H1 (cell line): Measurements from ENCODE around the gene ORC6. TPM values are rescaled to one million over a fixed set of nuclear protein-coding genes. Genes with fewer than 3 reads are reported as not detected.

Source experiments
- CTCF ChIA-PET: fragments of 300-600 bp; sonication (Branson Sonifier 250); formaldehyde crosslinking; loops from one replicate; lab custom pipeline; 2021; ENCODE audit not compliant: partially characterized antibody; lab: Charles Lee
- POLR2A ChIA-PET: fragments of 300-600 bp; sonication (Branson Sonifier 250); formaldehyde crosslinking; loops from one replicate; lab custom pipeline; 2021; ENCODE audit warnings: inconsistent platforms; ENCODE audit not compliant: partially characterized antibody; lab: Charles Lee
- DNase-seq, 2 experiments: peaks; one replicate each; pipeline versions ENCODE4 v3.0.0 to v3.0.0-alpha.2; 2010 to 2022; ENCODE audit warnings: low spot score in 2 of 2, low read depth in 1 of 2, mixed read lengths in 1 of 2
- FAIRE-seq: peaks from 2 replicates; lab custom pipeline; 2011; peaks lifted over from hg19 to GRCh38; lab: Jason Lieb, UNC
- H2AFZ ChIP-seq: 2 replicates; pipeline ENCODE4 v1.8.1; 2012; ENCODE audit warnings: low read length, inconsistent platforms
- H2AK5ac ChIP-seq: 2 replicates; pipeline ENCODE4 v1.6.1; 2013; ENCODE audit warnings: low read depth, low read length
- H2BK120ac ChIP-seq: replicated peaks from 2 replicates; pipeline ENCODE3; 2013; ENCODE audit warnings: low read depth, low read length, inconsistent platforms
- H2BK12ac ChIP-seq: 2 replicates; pipeline ENCODE4 v1.6.1; 2013; ENCODE audit warnings: low read depth, low read length
- H2BK15ac ChIP-seq: 2 replicates; pipeline ENCODE4 v1.6.1; 2013; ENCODE audit warnings: low read length
- H2BK20ac ChIP-seq: 2 replicates; pipeline ENCODE4 v1.6.1; 2013; ENCODE audit warnings: low read length
- H2BK5ac ChIP-seq: 2 replicates; pipeline ENCODE4 v1.6.1; 2013; ENCODE audit warnings: low read depth, low read length
- H3K14ac ChIP-seq: 2 replicates; pipeline ENCODE4 v1.6.1; 2013; ENCODE audit warnings: inconsistent platforms; ENCODE audit not compliant: insufficient read length
- H3K18ac ChIP-seq: 2 replicates; pipeline ENCODE4 v1.6.1; 2013; ENCODE audit warnings: low read length; ENCODE audit errors: extremely low read depth
- H3K23ac ChIP-seq: 2 replicates; pipeline ENCODE4 v1.6.1; 2013; ENCODE audit warnings: inconsistent platforms; ENCODE audit not compliant: insufficient read length
- H3K23me2 ChIP-seq: 2 replicates; pipeline ENCODE4 v1.6.1; 2013; ENCODE audit warnings: low read depth, low read length
- H3K27ac ChIP-seq: 2 replicates; pipeline ENCODE4 v1.6.1; 2011; ENCODE audit warnings: low read depth, low read length, inconsistent platforms
- H3K27me3 ChIP-seq, 4 experiments: replicated peaks in 1 of 4; 1 replicate in 1 of 4; 2 replicates in 3 of 4; pipeline versions ENCODE4 v1.6.1 to v1.8.1; 2011 to 2013; ENCODE audit warnings: low read length in 3 of 4, mild to moderate bottlenecking in 3 of 4, inconsistent platforms in 2 of 4, mixed read lengths in 2 of 4, moderate library complexity in 1 of 4; ENCODE audit not compliant: control insufficient read depth in 3 of 4, insufficient read depth in 3 of 4; ENCODE audit errors: extremely low read depth in 1 of 4
- H3K36me3 ChIP-seq, 4 experiments: 2 replicates each; pipeline versions ENCODE4 v1.6.1 to v1.8.1; 2011 to 2013; ENCODE audit warnings: mild to moderate bottlenecking in 4 of 4, low read length in 3 of 4, moderate library complexity in 2 of 4, control low read depth in 1 of 4, inconsistent platforms in 1 of 4; ENCODE audit not compliant: insufficient read depth in 4 of 4, control insufficient read depth in 2 of 4
- H3K4ac ChIP-seq: replicated peaks from 2 replicates; pipeline ENCODE3; 2013; ENCODE audit warnings: low read length, low read depth, mixed read lengths, inconsistent platforms; ENCODE audit not compliant: insufficient read length
- H3K4me1 ChIP-seq, 4 experiments: replicated peaks in 1 of 4; 1 replicate in 1 of 4; 2 replicates in 3 of 4; pipeline versions ENCODE4 v1.6.1 to v1.8.1; 2011 to 2013; ENCODE audit warnings: low read length in 3 of 4, inconsistent platforms in 2 of 4, mixed read lengths in 1 of 4; ENCODE audit not compliant: insufficient read depth in 4 of 4, control insufficient read depth in 3 of 4
- H3K4me2 ChIP-seq, 2 experiments: 2 replicates each; pipeline versions ENCODE4 v1.6.1 to v1.8.1; 2011 to 2013; ENCODE audit warnings: low read depth in 2 of 2, low read length in 2 of 2, control low read depth in 1 of 2, inconsistent platforms in 1 of 2, mild to moderate bottlenecking in 1 of 2; ENCODE audit not compliant: insufficient read depth in 1 of 2
- H3K4me3 ChIP-seq, 4 experiments: fragments of 200-600, 300-600 bp in 1 of 4; sonication (generic), shearing (Covaris generic), sonication (Bioruptor Twin) in 1 of 4; 2 replicates each; pipeline versions ENCODE4 v1.5.1 to v1.8.1; 2011 to 2016; ENCODE audit warnings: low read length in 4 of 4, low read depth in 3 of 4, control low read depth in 2 of 4, inconsistent platforms in 2 of 4, mild to moderate bottlenecking in 2 of 4, mixed read lengths in 1 of 4, moderate library complexity in 1 of 4; ENCODE audit not compliant: insufficient read depth in 2 of 4; ENCODE audit errors: extremely low read depth in 1 of 4
- H3K56ac ChIP-seq: replicated peaks from 2 replicates; pipeline ENCODE3; 2013; ENCODE audit warnings: low read depth, mild to moderate bottlenecking, mixed read lengths, low read length, inconsistent platforms; ENCODE audit not compliant: insufficient read length
- H3K79me1 ChIP-seq: 2 replicates; pipeline ENCODE4 v1.6.1; 2013; ENCODE audit warnings: low read depth, low read length, control low read depth
- H3K79me2 ChIP-seq, 2 experiments: 2 replicates each; pipeline versions ENCODE4 v1.6.1 to v1.8.1; 2012 to 2013; ENCODE audit warnings: low read length in 2 of 2, mild to moderate bottlenecking in 2 of 2, inconsistent platforms in 1 of 2; ENCODE audit not compliant: insufficient read depth in 2 of 2, control insufficient read depth in 1 of 2
- H3K9ac ChIP-seq, 4 experiments: replicated peaks in 1 of 4; 1 replicate in 1 of 4; 2 replicates in 3 of 4; pipeline versions ENCODE4 v1.6.1 to v1.8.1; 2011 to 2013; ENCODE audit warnings: low read depth in 3 of 4, low read length in 3 of 4, control low read depth in 2 of 4, mild to moderate bottlenecking in 2 of 4, moderate library complexity in 2 of 4, inconsistent platforms in 1 of 4; ENCODE audit errors: extremely low read depth in 1 of 4
- H3K9me3 ChIP-seq, 2 experiments: 2 replicates each; pipeline versions ENCODE4 v1.6.1 to v1.8.1; 2012 to 2013; ENCODE audit warnings: mild to moderate bottlenecking in 2 of 2, moderate library complexity in 2 of 2, control low read depth in 1 of 2, inconsistent platforms in 1 of 2, low read depth in 1 of 2, low read length in 1 of 2, mixed read lengths in 1 of 2; ENCODE audit not compliant: insufficient read depth in 2 of 2
- H4K20me1 ChIP-seq, 2 experiments: replicated peaks in 1 of 2; 2 replicates each; pipeline versions ENCODE3 to v1.8.1; 2011 to 2013; ENCODE audit warnings: inconsistent platforms in 2 of 2, low read length in 2 of 2, mild to moderate bottlenecking in 1 of 2; ENCODE audit not compliant: insufficient read depth in 2 of 2, control insufficient read depth in 1 of 2
- H4K5ac ChIP-seq: 2 replicates; pipeline ENCODE4 v1.6.1; 2013; ENCODE audit warnings: low read length, low read depth, mixed read lengths, inconsistent platforms; ENCODE audit not compliant: insufficient read length
- H4K8ac ChIP-seq: 2 replicates; pipeline ENCODE4 v1.8.0; 2013; ENCODE audit warnings: mild to moderate bottlenecking, moderate library complexity, low read length, inconsistent platforms; ENCODE audit not compliant: insufficient read depth; ENCODE audit errors: extremely low read depth
- H4K91ac ChIP-seq: replicated peaks from 2 replicates; pipeline ENCODE3; 2013; ENCODE audit warnings: low read length, mixed read lengths, inconsistent platforms; ENCODE audit not compliant: insufficient read length
- BRCA1 ChIP-seq: IDR thresholded peaks from 2 replicates; pipeline ENCODE4 v1.6.1; 2012; ENCODE audit warnings: low read depth, low read length, improper control_type of control experiment
- CHD2 ChIP-seq: IDR thresholded peaks from 2 replicates; pipeline ENCODE4 v1.6.1; 2012; ENCODE audit warnings: low read length, improper control_type of control experiment
- GABPA ChIP-seq: IDR thresholded peaks from 2 replicates; pipeline ENCODE4 v1.6.1; 2011; ENCODE audit warnings: mild to moderate bottlenecking, low read length, moderate library complexity, borderline replicate concordance; ENCODE audit not compliant: insufficient read depth
- HDAC6 ChIP-seq: IDR thresholded peaks from one replicate; pipeline ENCODE4 v1.7.1; 2012; ENCODE audit warnings: low read depth, mild to moderate bottlenecking, inconsistent platforms, low read length, moderate library complexity
- POLR2A ChIP-seq, 2 experiments: IDR thresholded peaks; 1 replicate in 1 of 2; 2 replicates in 1 of 2; pipeline ENCODE4 v1.6.1; 2011; ENCODE audit warnings: low read depth in 2 of 2, low read length in 2 of 2, mild to moderate bottlenecking in 2 of 2; ENCODE audit errors: control extremely low read depth in 1 of 2
- POU5F1 ChIP-seq: IDR thresholded peaks from 2 replicates; pipeline ENCODE4 v1.6.1; 2011; ENCODE audit warnings: low read depth, mild to moderate bottlenecking, low read length, moderate library complexity
- RFX5 ChIP-seq: IDR thresholded peaks from 2 replicates; pipeline ENCODE4 v1.6.1; 2011; ENCODE audit warnings: low read depth, low read length, improper control_type of control experiment, borderline replicate concordance
- SIN3A ChIP-seq, 2 experiments: IDR thresholded peaks in 1 of 2; conservative IDR thresholded peaks in 1 of 2; 2 replicates each; pipeline ENCODE4 v1.6.1; 2011 to 2012; ENCODE audit warnings: low read length in 2 of 2, improper control_type of control experiment in 1 of 2, low read depth in 1 of 2, mild to moderate bottlenecking in 1 of 2
- SP1 ChIP-seq: IDR thresholded peaks from 2 replicates; pipeline ENCODE4 v1.6.1; 2011; ENCODE audit warnings: low read depth, low read length
- TBP ChIP-seq: IDR thresholded peaks from 2 replicates; pipeline ENCODE4 v1.6.1; 2011; ENCODE audit warnings: low read depth, low read length, improper control_type of control experiment
- USF2 ChIP-seq: IDR thresholded peaks from 2 replicates; pipeline ENCODE4 v1.6.1; 2011; ENCODE audit warnings: low read length, improper control_type of control experiment
- WGBS, 2 experiments: shearing (Covaris generic) in 1 of 2; methylation state at CpG; one replicate each; pipeline versions ENCODE4 v1.1.6 to v1.1.7; 2013 to 2015; ENCODE audit warnings: low lambda C conversion rate in 2 of 2, mixed read lengths in 2 of 2, inconsistent platforms in 1 of 2, low coverage in 1 of 2, missing lambda C conversion rate in 1 of 2; ENCODE audit not compliant: insufficient replicate concordance in 2 of 2, insufficient coverage in 1 of 2, insufficient read length in 1 of 2; ENCODE audit errors: extremely low coverage in 1 of 2, missing lambda C conversion rate in 1 of 2; 5-methylcytosine and 5-hydroxymethylcytosine counted together
- polyA plus RNA-seq, 7 experiments: library from polyadenylated mRNA; depleted of rRNA in 3 of 7; stranded (reverse) in 5 of 7; unstranded in 2 of 7; fragments of >200 nt in 5 of 7; fragments of 200-250 nt in 2 of 7; gene quantifications; 1 replicate in 5 of 7; 2 replicates in 1 of 7; 4 replicates in 1 of 7; pipeline versions ENCODE4 v1.2.1 to v1.2.3, GENCODE V29; 2011 to 2013; ENCODE audit warnings: missing spikeins in 2 of 7, mixed read lengths in 2 of 7
- total RNA-seq: library from RNA; stranded (reverse); fragmentation: NEBNext Ultra II Directional; extraction: Animal tissue kit (Norgen Biotek cat#: 25700); gene quantifications from 2 replicates; pipeline ENCODE4 v1.2.1, GENCODE V29; 2021

ORC6 gene
- total and polyA plus RNA-seq, 2 of the 8 experiments (the other 6 are each of a cell fraction or from before 2014, with no cell fraction given): 41.8 to 67.4 TPM

- Histone ChIP-seq H3K23me2 (peaks cover 13% of the 10 kb centered on the region), H3K18ac (peak within 1 kb of the TSS; percentile 96), H3K14ac (peak within 1 kb of the TSS; percentile 100), H4K20me1 (peaks cover 25% of the 10 kb centered on the region in 2 experiments), H3K27me3 (no peaks in the 10 kb centered on the region), H2BK20ac (no peak within 1 kb of the TSS), H2BK12ac (peak within 1 kb of the TSS; percentile 98), H4K8ac (peak within 1 kb of the TSS; percentile 99), H2BK15ac (peak within 1 kb of the TSS; percentile 54), H2BK120ac (peak within 1 kb of the TSS; percentile 99), H4K91ac (peak within 1 kb of the TSS; percentile 100), H3K4me1 (peaks cover 2 to 13% (median 5%) of the 10 kb centered on the region in 4 experiments; a peak in 5 of 7 replicates), H3K9me3 (no peaks in the 10 kb centered on the region), H3K4me3 (peak within 1 kb of the TSS; percentile 88 to 96 (median 92)), H3K36me3 (peaks cover 7 to 26% (median 17%) of the 10 kb centered on the region in 4 experiments; a peak in 7 of 8 replicates), H2AFZ (peak within 1 kb of the TSS; percentile 98), H3K9ac (peak within 1 kb of the TSS; percentile 95 to 98 (median 96)), H3K79me1 (no peaks in the 10 kb centered on the region; the same call in 1 of the 2 replicates), H3K4ac (peak within 1 kb of the TSS; percentile 100), H3K27ac (peak within 1 kb of the TSS; percentile 89), H3K23ac (no peak within 1 kb of the TSS), H2BK5ac (peak within 1 kb of the TSS; percentile 96), H3K4me2 (peak within 1 kb of the TSS; percentile 76 to 96), H4K5ac (peak within 1 kb of the TSS; percentile 100), H3K56ac (peak within 1 kb of the TSS; percentile 98), H2AK5ac (no peak within 1 kb of the TSS), H3K79me2 (peaks cover 32 to 81% of the 10 kb centered on the region in 2 experiments)
- 1% methylated on average over 41 of the region's 54 CpGs; no CpG with 5 or more reads in 1 of the 2 experiments for WGBS, 2 experiments
- DNase-seq: peak; percentile 95 to 100
- FAIRE-seq: no peak
- ChIA-PET CTCF (interaction anchor here (2.8 kb wide), 1 partner anchor 14 kb away, joined by 11 read pairs; no protein-coding TSS in a partner anchor), POLR2A (interaction anchor here (0.6 to 1.9 kb wide), 11 partner anchors 9 to 221 kb away, joined by 3 to 10 read pairs (median 5); partner anchors contain the start of gene GPT2)
- TF ChIP-seq HDAC6: no peak
- TF ChIP-seq GABPA: no peak
- TF ChIP-seq TBP: peak; percentile 15
- TF ChIP-seq SP1: 0 out of 2 replicates have a peak, but pooled peaks have one; percentile 86
- TF ChIP-seq BRCA1: no peak
- peak in 1 of 2 experiments; percentile 90; a peak in 2 of 4 replicates for TF ChIP-seq SIN3A (conservative IDR thresholded peaks at IDR 0.05 in 1 of 2, IDR thresholded peaks at IDR 0.05 in 1 of 2; ENCODE audit: low read depth in 1 of 2, low read length in 2 of 2)
- TF ChIP-seq USF2: peak; percentile 89
- peak; percentile 43 to 69 for TF ChIP-seq POLR2A (IDR thresholded peaks at IDR 0.05; ENCODE audit: control extremely low read depth in 1 of 2, low read depth in 2 of 2, low read length in 2 of 2)
- peak; percentile 86 for TF ChIP-seq CHD2
- no peak for TF ChIP-seq RFX5
- no peak for TF ChIP-seq POU5F1
These were observed 650 bp upstream of the ORC6 start, which contains the start of gene VPS35 for GRCh38 chr16:46688654-46689364. TSS of gene VPS35 (minus strand) at chr16:46689178. CDS start at chr16:46689133, 45 bp downstream.
